Bone marrow (tissue), 2 donors: Measurements from ENCODE around the gene KATNAL1.

Experiments
- DNase-seq, 2 donors: peaks; one replicate each; lab custom pipeline; 2025; lab: John Stamatoyannopoulos, UW

KATNAL1 gene

GRCh38 chr13:30307194-30307970 lies at the start of gene KATNAL1:
Gene KATNAL1, minus strand, starts transcription at chr13:30307551. Its CDS starts 23,774 bp downstream, at chr13:30283777.
- DNase-seq, result peak; percentile 23 to 65

- no peak for DNase-seq
Observed at GRCh38 chr13:30355839-30356238, 48.5 kb upstream of the KATNAL1 start.

GRCh38 chr13:30355384-30355699 lies 48.0 kb upstream of the KATNAL1 start:
- DNase-seq, result peak in 1 of 2 donors; percentile 15

- DNase-seq, result no peak
Observed at GRCh38 chr13:30354493-30355383, 47.4 kb upstream of the KATNAL1 start.

GRCh38 chr13:30353471-30354215 lies 46.3 kb upstream of the KATNAL1 start:
- no peak for DNase-seq

GRCh38 chr13:30353060-30353459 lies 45.7 kb upstream of the KATNAL1 start:
- DNase-seq, result no peak

- DNase-seq, result no peak
Observed at GRCh38 chr13:30352121-30352520, 44.8 kb upstream of the KATNAL1 start.

- DNase-seq, result no peak
Observed at GRCh38 chr13:30346789-30347167, 39.4 kb upstream of the KATNAL1 start.

GRCh38 chr13:30346153-30346788 lies 38.9 kb upstream of the KATNAL1 start:
- DNase-seq, result no peak

- no peak for DNase-seq
Observed at GRCh38 chr13:30345426-30346100, 38.2 kb upstream of the KATNAL1 start.

- DNase-seq, result no peak
Observed at GRCh38 chr13:30341815-30342570, 34.6 kb upstream of the KATNAL1 start.

GRCh38 chr13:30340331-30341250 lies 33.2 kb upstream of the KATNAL1 start:
- DNase-seq, result peak in 1 of 2 donors; percentile 7

- no peak for DNase-seq
Observed at GRCh38 chr13:30339738-30340330, 32.5 kb upstream of the KATNAL1 start.

GRCh38 chr13:30338952-30339351 lies 31.6 kb upstream of the KATNAL1 start:
- no peak for DNase-seq

- no peak for DNase-seq
Observed at GRCh38 chr13:30338331-30338851, 31.0 kb upstream of the KATNAL1 start.

- DNase-seq, result no peak
Observed at GRCh38 chr13:30337061-30337610, 29.8 kb upstream of the KATNAL1 start.

- no peak for DNase-seq
Observed at GRCh38 chr13:30334663-30335386, 27.5 kb upstream of the KATNAL1 start.

- DNase-seq, result no peak
Observed at GRCh38 chr13:30333616-30334015, 26.3 kb upstream of the KATNAL1 start.
